Stimulated activated memory B cell treated with anti-CD40 and anti-IgM and Interleukin-4, amounts not matched to agents 10 μg/mL and 1 μg/mL and 100 μg/mL, for 72 hours (primary cell): ENCODE results near the gene COQ9.
"Not testable (repeated sequence)": the region's sequence is repeated elsewhere in the genome, so short reads cannot be mapped to it uniquely, and the experiment has no call there.

Source experiments
- ATAC-seq: fragments of 150-1000 bp; cut with Tn5 transposase; 2 replicates; pipeline ENCODE4 v1.10.0; 2021
- H3K27ac Mint-ChIP-seq: one replicate; pipeline ENCODE4 v1.8.0; 2022; ENCODE audit warnings: mild to moderate bottlenecking, mixed read lengths
- H3K27me3 Mint-ChIP-seq: one replicate; pipeline ENCODE4 v1.8.0; 2022; ENCODE audit warnings: mixed read lengths
- H3K36me3 Mint-ChIP-seq: one replicate; pipeline ENCODE4 v1.8.0; 2022; ENCODE audit warnings: mixed read lengths
- H3K4me1 Mint-ChIP-seq: one replicate; pipeline ENCODE4 v1.8.0; 2022; ENCODE audit warnings: mixed read lengths
- H3K4me3 Mint-ChIP-seq: one replicate; pipeline ENCODE4 v1.8.0; 2022; ENCODE audit warnings: mild to moderate bottlenecking, moderate library complexity, mixed read lengths
- H3K9me3 Mint-ChIP-seq: one replicate; pipeline ENCODE4 v1.8.0; 2022; ENCODE audit warnings: mixed read lengths

Gene COQ9

DNA sequence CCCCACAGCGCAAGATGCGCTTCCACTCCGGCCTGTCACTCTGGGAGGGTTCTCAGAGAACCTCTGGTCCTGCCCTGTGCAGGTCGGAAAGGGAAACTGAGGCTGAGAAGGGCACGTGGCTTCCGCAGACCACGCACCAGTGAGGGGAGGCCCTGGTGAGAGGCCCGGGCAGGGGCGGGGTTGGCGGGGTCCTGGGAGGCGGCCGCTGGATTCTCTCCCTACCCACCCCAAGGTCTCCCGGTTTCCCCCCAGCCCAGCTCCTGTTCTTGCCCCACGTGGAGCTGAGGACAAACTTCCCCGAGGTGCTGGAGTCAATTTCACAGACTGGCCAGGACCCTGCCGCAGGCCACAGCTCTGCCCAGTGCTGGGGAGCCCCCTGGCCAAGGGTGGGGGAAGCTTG, 31.2 kb upstream of the COQ9 start:
- H3K4me3 Mint-ChIP-seq = peak overlapping the region; percentile 84
- H3K27me3 Mint-ChIP-seq = no peaks in the 10 kb centered on the region
- no peaks in the 10 kb centered on the region for H3K9me3 Mint-ChIP-seq
- H3K4me1 Mint-ChIP-seq = peaks cover 84% of the 10 kb centered on the region
- no peak for ATAC-seq
- H3K27ac Mint-ChIP-seq = peak overlapping the region; percentile 89
- peaks cover 32% of the 10 kb centered on the region for H3K36me3 Mint-ChIP-seq

DNA sequence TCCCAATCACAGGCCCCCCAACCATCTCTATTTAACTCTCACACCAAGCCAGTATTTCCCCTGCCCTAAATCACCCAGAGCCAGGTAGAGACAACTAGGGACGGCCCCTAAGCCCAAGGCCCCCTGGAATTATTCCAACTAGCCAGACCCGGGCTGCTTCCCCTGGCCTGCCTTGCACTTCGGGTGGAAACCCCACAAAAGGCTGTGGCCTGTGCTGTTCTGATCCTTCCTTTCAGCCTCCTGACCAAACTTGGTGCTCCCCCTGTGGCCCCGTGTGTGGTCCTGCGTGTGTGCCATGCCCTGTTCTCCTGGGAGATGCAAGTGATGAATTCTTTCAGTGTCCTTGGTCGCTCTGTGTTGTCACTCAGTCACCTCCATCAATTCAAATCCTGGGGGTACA, 27.8 kb upstream of the COQ9 start:
- Mint-ChIP-seq H3K36me3 (peaks cover 24% of the 10 kb centered on the region), H3K27me3 (no peaks in the 10 kb centered on the region), H3K4me3 (no peak overlapping the region), H3K27ac (peak overlapping the region; percentile 91), H3K9me3 (no peaks in the 10 kb centered on the region), H3K4me1 (peaks cover 58% of the 10 kb centered on the region)
- ATAC-seq = no peak

DNA sequence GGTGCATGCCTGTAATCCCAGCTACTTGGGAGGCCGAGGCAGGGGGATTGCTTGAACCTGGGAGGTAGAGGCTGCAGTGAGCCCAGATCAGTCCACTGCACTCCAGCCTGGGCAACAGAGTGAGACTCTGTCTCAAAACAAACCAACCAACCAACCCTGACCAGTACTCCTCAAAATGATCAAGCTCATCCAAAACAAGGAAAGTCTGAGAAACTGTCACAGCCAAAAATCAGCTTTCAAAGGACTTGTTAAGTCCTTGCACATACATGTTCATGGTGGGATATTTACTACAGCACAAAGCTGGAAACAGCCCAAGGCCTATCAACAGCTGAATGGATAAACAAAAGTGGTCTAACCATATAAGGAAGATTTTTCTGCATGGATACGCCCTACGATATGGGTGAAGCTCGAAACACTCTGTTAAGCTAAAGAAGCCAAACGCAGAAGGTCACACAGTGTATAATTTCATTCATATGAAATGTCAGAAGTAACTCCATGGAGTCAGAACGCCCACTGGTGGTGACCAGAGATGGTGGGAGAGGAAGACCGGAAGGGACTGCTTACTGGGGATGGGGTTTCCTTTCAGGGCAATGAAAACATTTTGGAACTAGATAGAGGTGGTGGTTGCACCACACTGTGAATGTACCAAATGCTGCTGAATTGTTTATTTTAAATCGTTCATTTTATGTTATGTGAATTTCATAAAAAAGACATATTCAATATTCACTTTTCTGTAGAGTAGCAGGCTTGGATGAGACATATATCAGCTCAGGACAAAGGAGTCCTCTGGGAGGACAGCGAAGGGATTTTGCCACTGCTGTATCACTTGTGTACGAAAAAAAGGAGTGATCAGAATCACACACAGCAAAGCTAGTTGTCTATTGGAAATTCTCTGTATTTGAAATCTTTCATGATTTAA, 25.0 kb upstream of the COQ9 start:
- Mint-ChIP-seq H3K27me3 (no peaks in the 10 kb centered on the region), H3K4me1 (peaks cover 30% of the 10 kb centered on the region), H3K27ac (no peak overlapping the region), H3K4me3 (no peak overlapping the region), H3K36me3 (peaks cover 3% of the 10 kb centered on the region), H3K9me3 (no peaks in the 10 kb centered on the region)
- peak; percentile 45 for ATAC-seq

DNA sequence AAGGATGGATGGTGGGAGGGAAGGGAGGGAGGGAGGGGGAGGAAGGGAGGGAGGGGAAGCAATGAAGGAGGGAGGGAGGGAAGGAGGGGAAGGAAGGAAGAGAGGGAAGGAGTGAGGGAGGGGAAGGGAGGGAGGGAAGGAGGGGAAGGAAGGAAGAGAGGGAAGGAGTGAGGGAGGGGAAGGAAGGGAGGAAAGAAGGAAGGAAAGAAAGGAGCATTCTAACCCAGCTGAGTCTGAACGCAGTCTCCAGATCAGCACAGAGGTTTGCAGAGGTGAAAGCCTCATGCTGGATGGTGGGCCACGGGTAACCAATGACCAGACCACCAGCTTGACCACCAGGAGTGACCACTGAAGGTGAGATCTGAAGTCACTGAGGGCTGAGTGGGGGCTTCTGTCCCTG, 24.1 kb upstream of the COQ9 start:
- Mint-ChIP-seq H3K4me1 (peaks cover 22% of the 10 kb centered on the region), H3K27me3 (no peaks in the 10 kb centered on the region), H3K4me3 (no peak overlapping the region), H3K27ac (no peak overlapping the region), H3K36me3 (peaks cover 12% of the 10 kb centered on the region), H3K9me3 (no peaks in the 10 kb centered on the region)
- no peak for ATAC-seq

DNA sequence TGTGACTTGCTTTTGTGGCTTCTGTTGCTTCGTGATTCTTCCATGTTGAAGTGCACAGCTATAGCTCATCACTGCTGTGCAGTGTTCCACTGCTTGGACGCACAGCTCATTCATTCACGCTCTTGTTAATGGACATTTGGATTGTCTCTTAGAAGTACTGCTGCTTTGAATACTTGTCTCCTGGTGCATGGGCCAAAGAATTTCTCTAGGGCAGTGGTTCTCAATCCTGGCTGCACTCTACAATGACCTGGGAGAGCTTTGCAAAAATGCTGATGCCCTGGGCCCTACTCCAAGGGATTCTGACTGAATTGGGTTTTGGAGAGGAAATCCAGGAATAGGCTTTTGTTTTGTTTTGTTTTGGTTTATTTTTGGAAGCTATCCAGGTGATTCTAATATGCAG, 22.7 kb upstream of the COQ9 start:
- peaks cover 8% of the 10 kb centered on the region for H3K4me1 Mint-ChIP-seq
- H3K27me3 Mint-ChIP-seq = no peaks in the 10 kb centered on the region
- peaks cover 25% of the 10 kb centered on the region for H3K36me3 Mint-ChIP-seq
- H3K27ac Mint-ChIP-seq = no peak overlapping the region
- no peaks in the 10 kb centered on the region for H3K9me3 Mint-ChIP-seq
- no peak for ATAC-seq
- no peak overlapping the region for H3K4me3 Mint-ChIP-seq

DNA sequence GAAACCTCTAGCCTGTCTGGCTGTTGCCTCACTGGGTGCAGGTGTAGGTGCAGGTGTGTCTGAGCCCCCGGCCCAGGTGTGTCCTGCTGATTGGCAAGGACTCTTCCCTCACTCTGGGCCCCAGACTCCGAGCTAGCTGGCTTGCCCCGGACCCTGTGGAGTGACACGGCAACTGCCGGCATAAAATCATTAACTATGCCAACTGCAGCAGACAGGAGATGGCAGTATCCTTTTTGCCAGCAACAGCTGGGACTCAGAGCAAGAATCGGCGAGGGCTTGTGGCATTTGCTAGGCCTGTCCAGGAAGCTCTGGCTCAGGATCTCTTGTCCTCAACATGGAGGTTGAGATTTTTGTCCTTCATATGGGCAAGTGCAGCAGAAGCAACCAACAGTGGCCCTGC, 20.9 kb upstream of the COQ9 start:
- Mint-ChIP-seq H3K27ac (no peak overlapping the region), H3K4me1 (peaks cover 6% of the 10 kb centered on the region), H3K4me3 (no peak overlapping the region), H3K9me3 (no peaks in the 10 kb centered on the region), H3K36me3 (peaks cover 42% of the 10 kb centered on the region), H3K27me3 (no peaks in the 10 kb centered on the region)
- no peak for ATAC-seq

DNA sequence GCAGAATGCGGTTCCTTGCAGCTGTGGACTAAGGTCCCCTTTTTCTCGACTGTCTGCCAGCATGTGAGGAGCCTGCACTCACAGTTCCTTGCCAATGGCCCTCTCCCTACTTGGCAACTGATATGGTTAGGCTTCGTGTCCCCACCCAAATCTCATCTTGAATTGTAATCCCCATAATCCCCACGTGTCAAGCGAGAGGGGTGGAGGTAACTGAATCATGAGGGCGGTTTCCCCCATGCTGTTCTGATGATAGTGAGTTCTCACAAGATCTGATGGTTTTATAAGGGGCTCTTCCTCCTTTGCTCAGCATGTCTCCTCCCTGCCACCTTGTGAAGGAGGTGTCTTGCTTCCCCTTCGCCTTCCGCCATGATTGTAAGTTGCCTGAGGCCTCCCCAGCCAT, 20.0 kb upstream of the COQ9 start:
- no peaks in the 10 kb centered on the region for H3K27me3 Mint-ChIP-seq
- H3K4me3 Mint-ChIP-seq = no peak overlapping the region
- peaks cover 3% of the 10 kb centered on the region for H3K4me1 Mint-ChIP-seq
- no peak overlapping the region for H3K27ac Mint-ChIP-seq
- H3K9me3 Mint-ChIP-seq = no peaks in the 10 kb centered on the region
- no peak for ATAC-seq
- H3K36me3 Mint-ChIP-seq = peaks cover 47% of the 10 kb centered on the region

DNA sequence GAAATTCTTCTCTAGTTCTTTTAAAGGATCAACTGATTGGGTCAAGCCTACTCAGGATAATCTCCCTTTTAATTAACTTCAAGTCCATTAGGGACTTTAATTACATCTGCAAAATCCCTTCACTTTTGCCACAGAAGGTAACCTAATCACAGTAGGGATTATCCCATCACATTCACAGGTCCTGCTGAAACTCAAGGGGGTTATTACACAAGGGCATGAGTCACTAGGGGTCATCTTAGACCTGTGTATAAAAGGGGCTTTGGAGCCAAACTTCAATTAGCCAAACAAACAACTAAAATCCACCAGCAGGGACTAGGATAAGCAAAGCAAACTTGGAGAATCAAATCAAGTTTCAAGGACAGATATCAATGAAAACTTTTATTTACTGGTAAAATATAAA, 19.5 kb upstream of the COQ9 start:
- ATAC-seq = no peak
- peaks cover 52% of the 10 kb centered on the region for H3K36me3 Mint-ChIP-seq
- no peaks in the 10 kb centered on the region for H3K9me3 Mint-ChIP-seq
- H3K4me1 Mint-ChIP-seq = no peaks in the 10 kb centered on the region
- no peak overlapping the region for H3K27ac Mint-ChIP-seq
- no peak overlapping the region for H3K4me3 Mint-ChIP-seq
- no peaks in the 10 kb centered on the region for H3K27me3 Mint-ChIP-seq

DNA sequence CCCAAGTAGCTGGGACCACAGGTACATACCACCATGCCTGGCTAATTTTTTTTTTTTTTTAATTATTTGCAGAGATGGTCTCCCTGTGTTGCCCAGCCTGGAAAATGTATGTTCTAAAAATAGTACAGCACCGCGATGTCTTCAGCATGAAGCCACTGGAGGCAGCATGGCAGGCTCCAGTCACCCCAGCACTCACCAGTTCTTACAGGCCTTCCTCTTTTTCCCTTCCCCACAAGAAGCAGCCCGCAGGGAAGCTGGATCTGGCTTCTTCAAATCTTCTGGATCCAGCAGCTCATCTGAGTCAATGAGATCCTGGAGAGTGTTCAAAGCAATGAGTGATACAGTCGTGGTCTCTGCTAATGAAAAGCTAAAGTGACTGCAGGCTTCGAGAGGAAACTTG, 16.3 kb upstream of the COQ9 start:
- Mint-ChIP-seq H3K36me3 (peaks cover 73% of the 10 kb centered on the region), H3K27ac (no peak overlapping the region), H3K9me3 (no peaks in the 10 kb centered on the region), H3K4me1 (no peaks in the 10 kb centered on the region), H3K27me3 (no peaks in the 10 kb centered on the region), H3K4me3 (no peak overlapping the region)
- ATAC-seq = no peak

DNA sequence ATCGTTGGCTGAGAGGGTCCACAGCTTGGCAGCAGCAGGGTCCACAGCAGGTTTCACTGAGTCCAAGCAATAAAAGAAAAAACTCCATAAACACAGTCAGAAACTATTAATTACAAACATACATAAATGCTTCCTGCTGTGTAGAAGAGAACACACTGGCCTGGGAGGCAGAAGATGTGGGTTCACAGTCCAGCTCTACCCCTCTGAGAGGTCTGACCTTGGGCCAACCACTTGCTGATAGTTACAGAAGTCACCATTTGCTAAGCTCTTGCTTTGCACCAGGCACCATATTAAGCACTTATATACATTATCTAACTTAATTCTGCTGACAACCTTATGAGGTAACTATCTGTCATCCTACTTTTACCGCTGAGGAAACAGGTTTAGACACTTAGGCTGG, 14.8 kb upstream of the COQ9 start:
- H3K27ac Mint-ChIP-seq = no peak overlapping the region
- H3K4me3 Mint-ChIP-seq = no peak overlapping the region
- no peak for ATAC-seq
- no peaks in the 10 kb centered on the region for H3K27me3 Mint-ChIP-seq
- H3K4me1 Mint-ChIP-seq = no peaks in the 10 kb centered on the region
- peaks cover 67% of the 10 kb centered on the region for H3K36me3 Mint-ChIP-seq
- H3K9me3 Mint-ChIP-seq = no peaks in the 10 kb centered on the region

DNA sequence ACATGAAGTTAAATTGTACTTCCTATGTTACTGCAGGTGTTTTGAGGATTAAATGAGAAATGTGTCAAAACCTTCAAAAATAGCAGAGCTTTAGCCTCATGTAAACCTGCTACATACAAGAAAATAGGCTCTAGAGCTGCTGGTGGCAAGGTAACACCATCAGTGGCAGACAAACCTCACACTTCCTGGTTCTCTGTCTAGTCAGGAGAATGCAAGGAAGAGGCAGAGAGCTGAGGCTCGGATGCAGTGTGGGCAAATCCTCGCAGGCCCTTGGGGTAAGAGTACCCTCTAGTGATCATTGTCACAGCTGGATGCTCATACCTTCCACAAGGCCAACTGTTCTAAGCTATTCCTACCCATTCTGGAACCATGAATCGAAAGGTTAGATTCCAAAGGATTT, 14.3 kb upstream of the COQ9 start:
- Mint-ChIP-seq H3K9me3 (no peaks in the 10 kb centered on the region), H3K4me1 (no peaks in the 10 kb centered on the region), H3K36me3 (peaks cover 63% of the 10 kb centered on the region), H3K27me3 (no peaks in the 10 kb centered on the region), H3K4me3 (no peak overlapping the region), H3K27ac (no peak overlapping the region)
- ATAC-seq = no peak

DNA sequence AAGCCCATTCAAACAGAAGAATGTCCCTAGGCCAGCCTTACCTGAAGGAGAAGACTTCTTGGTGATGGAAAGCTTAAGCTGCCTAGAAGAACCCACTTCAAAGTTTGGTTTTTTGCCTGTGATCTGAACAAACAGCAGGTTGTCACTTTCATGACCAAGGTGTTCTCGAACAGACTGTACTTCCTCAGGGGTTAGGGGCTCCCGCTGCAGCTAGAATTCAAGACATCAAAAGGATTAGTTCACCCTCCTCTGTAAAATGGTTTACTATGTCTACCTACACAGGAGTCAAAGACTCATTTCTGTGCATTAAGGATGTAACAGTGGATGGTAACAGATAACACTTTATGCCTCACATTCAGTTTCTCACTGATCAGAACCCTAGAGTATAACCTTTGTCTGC, 13.3 kb upstream of the COQ9 start:
- peaks cover 4% of the 10 kb centered on the region for H3K4me1 Mint-ChIP-seq
- no peaks in the 10 kb centered on the region for H3K27me3 Mint-ChIP-seq
- H3K27ac Mint-ChIP-seq = no peak overlapping the region
- H3K9me3 Mint-ChIP-seq = no peaks in the 10 kb centered on the region
- H3K36me3 Mint-ChIP-seq = peaks cover 63% of the 10 kb centered on the region
- no peak overlapping the region for H3K4me3 Mint-ChIP-seq
- ATAC-seq = no peak

DNA sequence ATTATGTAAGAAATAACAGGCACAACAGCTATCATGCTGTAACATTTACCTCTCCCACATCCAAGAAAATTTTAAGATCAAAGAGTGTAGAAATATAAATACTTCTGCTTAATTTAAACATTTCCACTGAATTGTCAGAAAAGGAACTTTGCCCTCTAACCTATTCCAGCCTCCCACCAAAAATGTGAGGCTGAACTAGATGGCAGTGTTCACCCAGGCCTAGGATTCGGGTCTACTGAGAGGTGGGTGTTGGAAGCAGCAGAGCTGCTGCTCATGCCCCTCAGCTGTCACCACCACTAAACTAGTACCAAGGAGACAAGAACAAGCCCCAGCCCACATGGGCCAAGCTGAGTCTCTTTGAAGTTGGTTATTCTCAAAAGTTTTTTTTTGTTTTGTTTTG, 11.4 kb upstream of the COQ9 start:
- Mint-ChIP-seq H3K27ac (no peak overlapping the region), H3K4me3 (no peak overlapping the region), H3K27me3 (no peaks in the 10 kb centered on the region), H3K4me1 (peaks cover 5% of the 10 kb centered on the region), H3K36me3 (peaks cover 64% of the 10 kb centered on the region), H3K9me3 (peaks cover 5% of the 10 kb centered on the region)
- ATAC-seq = no peak

DNA sequence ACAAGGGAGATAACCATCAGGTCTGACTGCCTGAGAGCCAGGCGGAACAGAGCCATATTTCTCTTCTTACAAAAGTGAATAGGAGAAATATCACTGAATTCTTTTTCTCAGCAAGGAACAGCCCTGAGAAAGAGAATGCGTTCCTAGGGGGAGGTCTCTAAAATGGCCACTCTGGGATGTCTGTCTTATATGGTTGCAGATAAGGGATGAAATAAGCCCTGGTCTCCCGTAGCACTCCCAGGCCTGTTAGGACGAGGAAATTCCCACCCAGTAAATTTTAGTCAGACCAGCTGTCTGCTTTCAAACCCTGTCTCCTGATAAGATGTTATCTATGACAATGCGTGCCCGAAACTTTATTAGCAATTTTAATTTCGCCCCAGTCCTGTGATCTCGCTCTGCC, 7.3 kb upstream of the COQ9 start:
- H3K4me3 Mint-ChIP-seq, H3K27me3 Mint-ChIP-seq, H3K27ac Mint-ChIP-seq, ATAC-seq, H3K9me3 Mint-ChIP-seq, H3K4me1 Mint-ChIP-seq: not testable (repeated sequence)
- peaks cover 43% of the 10 kb centered on the region for H3K36me3 Mint-ChIP-seq

DNA sequence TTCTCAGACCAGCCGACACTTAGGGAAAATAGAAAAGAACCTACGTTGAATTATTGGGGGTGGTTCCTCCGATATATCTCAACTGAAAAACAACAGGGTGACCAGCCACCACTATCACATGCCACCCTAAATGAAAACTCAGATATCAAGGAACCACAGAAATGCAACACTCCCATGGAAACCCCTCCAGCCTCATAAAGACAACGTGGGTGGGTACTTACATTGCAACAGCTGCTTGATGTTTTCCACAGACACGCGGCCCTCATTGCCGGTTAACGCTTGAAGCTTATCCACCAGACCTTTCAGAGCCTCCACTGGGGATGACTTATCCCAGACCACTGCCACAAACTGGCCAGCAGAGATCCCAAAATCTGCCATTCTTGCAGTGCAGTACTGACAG, 6.7 kb upstream of the COQ9 start:
- ATAC-seq, H3K27ac Mint-ChIP-seq, H3K27me3 Mint-ChIP-seq, H3K4me1 Mint-ChIP-seq, H3K4me3 Mint-ChIP-seq, H3K9me3 Mint-ChIP-seq: not testable (repeated sequence)
- peaks cover 39% of the 10 kb centered on the region for H3K36me3 Mint-ChIP-seq

DNA sequence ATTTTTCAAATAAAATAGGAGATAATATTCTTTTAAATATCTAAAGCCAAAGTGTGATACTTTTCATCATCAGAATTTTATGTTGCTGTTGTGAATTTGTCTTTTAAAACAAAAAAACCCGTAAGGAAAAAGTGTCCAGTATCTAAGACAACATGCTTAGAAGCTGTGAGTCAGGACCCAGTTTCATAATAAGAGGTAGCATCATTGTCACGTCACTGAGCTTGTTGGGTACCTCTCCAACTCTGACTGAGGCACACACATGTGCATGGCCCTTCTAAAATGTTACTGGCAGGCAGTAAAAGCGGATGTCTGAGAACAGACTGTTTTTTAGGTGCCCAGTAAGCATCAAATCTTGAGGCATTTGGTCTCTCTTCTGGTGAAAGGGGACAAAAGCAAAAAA, 2.6 kb upstream of the COQ9 start:
- ATAC-seq = no peak
- peaks cover 22% of the 10 kb centered on the region for H3K36me3 Mint-ChIP-seq
- H3K4me3 Mint-ChIP-seq = no peak overlapping the region
- H3K9me3 Mint-ChIP-seq = peaks cover 5% of the 10 kb centered on the region
- no peak overlapping the region for H3K27ac Mint-ChIP-seq
- no peaks in the 10 kb centered on the region for H3K27me3 Mint-ChIP-seq
- peaks cover 20% of the 10 kb centered on the region for H3K4me1 Mint-ChIP-seq
